Keratinocyte (primary cell): ENCODE results near the gene CDIPT. TPM values are rescaled to one million over a fixed set of nuclear protein-coding genes. Genes with fewer than 3 reads are reported as not detected.

Experiments used
- DNase-seq: peaks from one replicate; pipeline ENCODE4 v3.0.0-alpha.2; 2011; ENCODE audit warnings: low read depth, missing footprints, low spot score
- FAIRE-seq: peaks from 2 replicates; lab custom pipeline; 2011; peaks lifted over from hg19 to GRCh38; lab: Jason Lieb, UNC
- H2AFZ ChIP-seq: 2 replicates; pipeline ENCODE4 v1.6.0; 2012; ENCODE audit warnings: low read length, control low read depth, inconsistent platforms; ENCODE audit not compliant: control insufficient read depth
- H3K27ac ChIP-seq: 2 replicates; pipeline ENCODE4 v1.5.1; 2011; ENCODE audit warnings: low read length; ENCODE audit not compliant: control insufficient read depth, insufficient read depth
- H3K27me3 ChIP-seq: 3 replicates; pipeline ENCODE4 v1.6.0; 2011; ENCODE audit warnings: low read length; ENCODE audit not compliant: control insufficient read depth, insufficient read depth; ENCODE audit errors: extremely low read depth
- H3K36me3 ChIP-seq, 2 experiments: 2 replicates in 1 of 2; 3 replicates in 1 of 2; pipeline ENCODE4 v1.5.1; 2011; ENCODE audit warnings: low read length in 2 of 2, mild to moderate bottlenecking in 1 of 2; ENCODE audit not compliant: control insufficient read depth in 2 of 2, insufficient read depth in 2 of 2; ENCODE audit errors: extremely low read depth in 1 of 2
- H3K4me1 ChIP-seq: 3 replicates; pipeline ENCODE4 v1.5.1; 2011; ENCODE audit warnings: low read length; ENCODE audit not compliant: control insufficient read depth, insufficient read depth; ENCODE audit errors: extremely low read depth
- H3K4me2 ChIP-seq: 3 replicates; pipeline ENCODE4 v1.6.0; 2011; ENCODE audit warnings: low read depth, low read length; ENCODE audit not compliant: control insufficient read depth, insufficient read depth; ENCODE audit errors: extremely low read depth
- H3K4me3 ChIP-seq, 3 experiments: fragments of 200-600 bp in 1 of 3; sonication (generic) in 1 of 3; 2 replicates in 2 of 3; 3 replicates in 1 of 3; pipeline ENCODE4 v1.5.1; 2011 to 2016; ENCODE audit warnings: low read length in 3 of 3, mild to moderate bottlenecking in 3 of 3, control low read depth in 2 of 3, inconsistent platforms in 1 of 3, low read depth in 1 of 3, mixed read lengths in 1 of 3, mixed run types in 1 of 3, moderate library complexity in 1 of 3; ENCODE audit not compliant: control insufficient read depth in 2 of 3, insufficient read depth in 2 of 3; ENCODE audit errors: extremely low read depth in 1 of 3
- H3K79me2 ChIP-seq: 2 replicates; pipeline ENCODE4 v1.6.0; 2012; ENCODE audit warnings: low read length; ENCODE audit not compliant: control insufficient read depth, insufficient read depth
- H3K9ac ChIP-seq: 3 replicates; pipeline ENCODE4 v1.6.0; 2011; ENCODE audit warnings: low read length; ENCODE audit not compliant: control insufficient read depth, insufficient read depth; ENCODE audit errors: extremely low read depth
- H3K9me1 ChIP-seq: 3 replicates; pipeline ENCODE4 v1.6.0; 2011; ENCODE audit warnings: low read length; ENCODE audit not compliant: control insufficient read depth, insufficient read depth; ENCODE audit errors: extremely low read depth
- H3K9me3 ChIP-seq: 2 replicates; pipeline ENCODE4 v1.5.1; 2012; ENCODE audit warnings: low read depth, low read length; ENCODE audit not compliant: control insufficient read depth
- H4K20me1 ChIP-seq: 3 replicates; pipeline ENCODE4 v1.6.0; 2011; ENCODE audit warnings: low read length; ENCODE audit not compliant: control insufficient read depth, insufficient read depth; ENCODE audit errors: extremely low read depth
- EZH2 ChIP-seq: IDR thresholded peaks from one replicate; pipeline ENCODE4 v1.6.1; 2012; ENCODE audit warnings: inconsistent platforms, mild to moderate bottlenecking, low read length, moderate library complexity
- dilution Hi-C: fragments of 300-500 bp; cut with MboI; formaldehyde crosslinking; loops from one replicate; pipeline ENCODE4 v1.7.0; 2020; ENCODE audit warnings: low sequenced_read_pairs; ENCODE audit not compliant: extremely low pct_ligation_motif_present
- polyA plus RNA-seq, 5 experiments: library from polyadenylated mRNA; depleted of rRNA in 3 of 5; stranded (reverse) in 3 of 5; stranded (forward) in 1 of 5; unstranded in 1 of 5; fragments of >200 nt; gene quantifications; 1 replicate in 1 of 5; 2 replicates in 3 of 5; 3 replicates in 1 of 5; pipeline versions ENCODE4 v1.2.1 to v1.2.3, GENCODE V29; 2011 to 2012; ENCODE audit warnings: missing spikeins in 2 of 5, low read depth in 1 of 5, low replicate concordance in 1 of 5
- TF ChIP-seq, protein P1 (sequence below), 3 experiments: IDR thresholded peaks in 1 of 3; conservative IDR thresholded peaks in 1 of 3; optimal IDR thresholded peaks in 1 of 3; 2 replicates in 2 of 3; 3 replicates in 1 of 3; pipeline versions ENCODE3 to v1.5.1; 2011; ENCODE audit warnings: low read length in 3 of 3, mild to moderate bottlenecking in 3 of 3, moderate library complexity in 2 of 3, control low read depth in 1 of 3, inconsistent platforms in 1 of 3; ENCODE audit not compliant: insufficient read depth in 2 of 3; ENCODE audit errors: extremely low read depth in 1 of 3

The CDIPT gene
- polyA plus RNA-seq, 1 donor (not counting 4 experiments of a cell fraction or from before 2014, with no cell fraction given), result 49.5 TPM

DNA sequence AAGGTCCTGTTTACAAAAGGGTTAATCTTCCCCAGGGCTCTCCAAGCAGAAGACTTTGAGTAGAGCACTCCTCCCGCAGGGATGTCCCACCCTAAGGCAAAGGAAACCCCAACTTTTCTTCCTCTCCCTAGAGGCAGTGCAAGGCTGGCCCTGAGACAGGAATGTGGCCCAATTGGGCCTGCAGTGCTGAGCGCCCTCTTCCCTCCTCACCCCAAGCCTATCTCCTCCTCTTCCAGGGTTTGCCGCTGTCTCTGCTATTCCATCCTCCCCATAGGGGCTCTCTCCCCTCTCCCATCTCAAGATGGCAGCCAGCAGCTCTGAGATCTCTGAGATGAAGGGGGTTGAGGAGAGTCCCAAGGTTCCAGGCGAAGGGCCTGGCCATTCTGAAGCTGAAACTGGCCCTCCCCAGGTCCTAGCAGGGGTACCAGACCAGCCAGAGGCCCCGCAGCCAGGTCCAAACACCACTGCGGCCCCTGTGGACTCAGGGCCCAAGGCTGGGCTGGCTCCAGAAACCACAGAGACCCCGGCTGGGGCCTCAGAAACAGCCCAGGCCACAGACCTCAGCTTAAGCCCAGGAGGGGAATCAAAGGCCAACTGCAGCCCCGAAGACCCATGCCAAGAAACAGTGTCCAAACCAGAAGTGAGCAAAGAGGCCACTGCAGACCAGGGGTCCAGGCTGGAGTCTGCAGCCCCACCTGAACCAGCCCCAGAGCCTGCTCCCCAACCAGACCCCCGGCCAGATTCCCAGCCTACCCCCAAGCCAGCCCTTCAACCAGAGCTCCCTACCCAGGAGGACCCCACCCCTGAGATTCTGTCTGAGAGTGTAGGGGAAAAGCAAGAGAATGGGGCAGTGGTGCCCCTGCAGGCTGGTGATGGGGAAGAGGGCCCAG lies 50.0 kb downstream of the CDIPT start:
- peak; percentile 54 for TF ChIP-seq EZH2
- TF ChIP-seq, protein P1, sequence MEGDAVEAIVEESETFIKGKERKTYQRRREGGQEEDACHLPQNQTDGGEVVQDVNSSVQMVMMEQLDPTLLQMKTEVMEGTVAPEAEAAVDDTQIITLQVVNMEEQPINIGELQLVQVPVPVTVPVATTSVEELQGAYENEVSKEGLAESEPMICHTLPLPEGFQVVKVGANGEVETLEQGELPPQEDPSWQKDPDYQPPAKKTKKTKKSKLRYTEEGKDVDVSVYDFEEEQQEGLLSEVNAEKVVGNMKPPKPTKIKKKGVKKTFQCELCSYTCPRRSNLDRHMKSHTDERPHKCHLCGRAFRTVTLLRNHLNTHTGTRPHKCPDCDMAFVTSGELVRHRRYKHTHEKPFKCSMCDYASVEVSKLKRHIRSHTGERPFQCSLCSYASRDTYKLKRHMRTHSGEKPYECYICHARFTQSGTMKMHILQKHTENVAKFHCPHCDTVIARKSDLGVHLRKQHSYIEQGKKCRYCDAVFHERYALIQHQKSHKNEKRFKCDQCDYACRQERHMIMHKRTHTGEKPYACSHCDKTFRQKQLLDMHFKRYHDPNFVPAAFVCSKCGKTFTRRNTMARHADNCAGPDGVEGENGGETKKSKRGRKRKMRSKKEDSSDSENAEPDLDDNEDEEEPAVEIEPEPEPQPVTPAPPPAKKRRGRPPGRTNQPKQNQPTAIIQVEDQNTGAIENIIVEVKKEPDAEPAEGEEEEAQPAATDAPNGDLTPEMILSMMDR (optimal IDR thresholded peaks at IDR 0.05 in 1 of 3, IDR thresholded peaks at IDR 0.05 in 1 of 3, conservative IDR thresholded peaks at IDR 0.05 in 1 of 3; ENCODE audit: extremely low read depth in 1 of 3, insufficient read depth in 2 of 3, low read length in 3 of 3), result no peak
- H3K79me2 ChIP-seq, result peaks cover 22% of the 10 kb centered on the region
- DNase-seq (no peak), FAIRE-seq (no peak)
- H3K9me1 ChIP-seq, result peaks cover 2% of the 10 kb centered on the region
- dilution Hi-C loops, result no loop called here
- H3K9me3 ChIP-seq, result no peaks in the 10 kb centered on the region
- H3K4me1 ChIP-seq, result peaks cover 43% of the 10 kb centered on the region
- H3K9ac ChIP-seq, result no peak overlapping the region
- no peak overlapping the region for H3K4me2 ChIP-seq
- peaks cover 5 to 9% of the 10 kb centered on the region in 2 experiments for H3K36me3 ChIP-seq
- H2AFZ ChIP-seq, result no peak overlapping the region
- H3K4me3 ChIP-seq, result no peak overlapping the region
- no peaks in the 10 kb centered on the region for H4K20me1 ChIP-seq
- H3K27ac ChIP-seq, result no peak overlapping the region
- peaks cover 15% of the 10 kb centered on the region for H3K27me3 ChIP-seq

DNA sequence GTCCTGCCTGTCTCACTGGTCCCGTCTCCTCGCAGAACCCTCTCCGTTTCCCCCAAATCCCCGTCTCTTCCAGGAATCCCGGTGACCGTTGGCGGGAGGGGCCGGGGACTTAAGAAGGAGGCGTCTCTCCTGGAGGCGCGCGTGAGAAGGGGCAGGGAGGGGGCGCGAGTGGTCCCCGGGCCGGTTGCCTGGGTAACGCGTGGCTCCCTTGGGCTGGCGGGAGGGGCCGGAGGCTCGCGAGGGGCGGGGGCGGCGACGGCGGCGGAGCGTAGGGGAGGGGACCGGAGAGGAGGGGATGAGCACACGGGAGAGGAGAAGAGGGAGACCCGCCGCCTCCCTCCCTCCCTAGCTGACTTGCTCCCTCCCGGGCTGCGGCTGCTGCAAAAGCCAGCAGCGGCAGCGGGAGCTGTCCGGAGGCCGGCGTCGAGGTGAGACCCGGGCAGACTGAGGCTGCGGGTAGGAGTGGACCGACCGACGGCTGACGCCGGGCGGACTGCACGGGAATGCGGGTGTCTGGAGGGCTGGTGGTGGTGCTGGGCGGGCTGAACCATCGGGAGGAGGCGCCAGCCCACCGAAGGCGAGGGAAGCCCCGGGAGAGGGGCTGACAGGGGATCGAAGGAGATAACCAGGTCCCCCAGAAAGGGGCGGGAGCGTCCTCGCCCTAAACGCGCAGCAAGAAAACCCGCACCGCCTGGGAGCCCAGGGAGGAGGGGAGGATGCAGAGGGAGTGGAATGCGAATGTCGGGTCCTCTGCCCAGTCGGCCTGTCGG lies 50.9 kb downstream of the CDIPT start, which contains the start of gene PRRT2:
Gene PRRT2, plus strand, starts transcription at position 298 of the 770 bp plus-strand sequence. CDS start 862 bp downstream, outside the sequence.
- Histone ChIP-seq H3K9ac (peak within 1 kb of the TSS; percentile 47), H3K27me3 (peaks cover 15% of the 10 kb centered on the region), H3K79me2 (peaks cover 26% of the 10 kb centered on the region), H3K27ac (peak within 1 kb of the TSS; percentile 26), H3K36me3 (peaks cover 5 to 9% of the 10 kb centered on the region in 2 experiments), H4K20me1 (no peaks in the 10 kb centered on the region), H3K9me1 (peaks cover 2% of the 10 kb centered on the region), H3K4me3 (peak within 1 kb of the TSS; percentile 23 to 72 (median 53)), H2AFZ (peak within 1 kb of the TSS; percentile 33), H3K4me2 (peak within 1 kb of the TSS; percentile 94), H3K9me3 (no peaks in the 10 kb centered on the region), H3K4me1 (peaks cover 35% of the 10 kb centered on the region)
- FAIRE-seq (no peak), DNase-seq (no peak)
- dilution Hi-C loops, result no loop called here
- peak; percentile 72 for TF ChIP-seq EZH2
- TF ChIP-seq, protein P1 (optimal IDR thresholded peaks at IDR 0.05 in 1 of 3, IDR thresholded peaks at IDR 0.05 in 1 of 3, conservative IDR thresholded peaks at IDR 0.05 in 1 of 3; ENCODE audit: extremely low read depth in 1 of 3, insufficient read depth in 2 of 3, low read length in 3 of 3), result no peak
